Measurements from ENCODE around the gene C16orf78. TPM values are rescaled to one million over a fixed set of nuclear protein-coding genes. Genes with fewer than 3 reads are reported as not detected.

The C16orf78 gene
- polyA plus RNA-seq, 4 donors = not detected

GRCh38 chr16:49419862-49420261, 46.3 kb downstream of the C16orf78 start:
- no peak for DNase-seq (ENCODE audit: low read depth in 4 of 4, low spot score in 3 of 4)

GRCh38 chr16:49422896-49423295, 49.3 kb downstream of the C16orf78 start:
- no peak for DNase-seq (ENCODE audit: low read depth in 4 of 4, low spot score in 3 of 4)

- DNase-seq (ENCODE audit: low read depth in 4 of 4, low spot score in 3 of 4) = no peak
Observed at GRCh38 chr16:49424961-49425360, 51.4 kb downstream of the C16orf78 start.

- DNase-seq (ENCODE audit: low read depth in 4 of 4, low spot score in 3 of 4) = no peak
Observed at GRCh38 chr16:49427771-49428170, 54.2 kb downstream of the C16orf78 start.

- DNase-seq (ENCODE audit: low read depth in 4 of 4, low spot score in 3 of 4) = no peak
Observed at GRCh38 chr16:49428808-49429207, 55.2 kb downstream of the C16orf78 start.

- no peak for DNase-seq (ENCODE audit: low read depth in 4 of 4, low spot score in 3 of 4)
Observed at GRCh38 chr16:49431040-49431439, 57.4 kb downstream of the C16orf78 start.

GRCh38 chr16:49431591-49432290, 58.1 kb downstream of the C16orf78 start:
- no peak for DNase-seq (ENCODE audit: low read depth in 4 of 4, low spot score in 3 of 4)

- DNase-seq (ENCODE audit: low read depth in 4 of 4, low spot score in 3 of 4) = no peak
Observed at GRCh38 chr16:49434733-49435132, 61.1 kb downstream of the C16orf78 start.

GRCh38 chr16:49436181-49436580, 62.6 kb downstream of the C16orf78 start:
- no peak for DNase-seq (ENCODE audit: low read depth in 4 of 4, low spot score in 3 of 4)

GRCh38 chr16:49437344-49437743, 63.7 kb downstream of the C16orf78 start:
- DNase-seq (ENCODE audit: low read depth in 4 of 4, low spot score in 3 of 4) = no peak

GRCh38 chr16:49439050-49439449, 65.4 kb downstream of the C16orf78 start:
- no peak for DNase-seq (ENCODE audit: low read depth in 4 of 4, low spot score in 3 of 4)

- no peak for DNase-seq (ENCODE audit: low read depth in 4 of 4, low spot score in 3 of 4)
Observed at GRCh38 chr16:49439676-49440075, 66.1 kb downstream of the C16orf78 start.

GRCh38 chr16:49440156-49441065, 66.8 kb downstream of the C16orf78 start:
- no peak for DNase-seq (ENCODE audit: low read depth in 4 of 4, low spot score in 3 of 4)

- peak; percentile 37 to 58 (median 41) for DNase-seq (ENCODE audit: low read depth in 4 of 4, low spot score in 3 of 4)
Observed at GRCh38 chr16:49441366-49441780, 67.8 kb downstream of the C16orf78 start.

GRCh38 chr16:49442805-49443204, 69.2 kb downstream of the C16orf78 start:
- no peak for DNase-seq (ENCODE audit: low read depth in 4 of 4, low spot score in 3 of 4)

- no peak for DNase-seq (ENCODE audit: low read depth in 4 of 4, low spot score in 3 of 4)
Observed at GRCh38 chr16:49443576-49443975, 70.0 kb downstream of the C16orf78 start.

- DNase-seq (ENCODE audit: low read depth in 4 of 4, low spot score in 3 of 4) = no peak
Observed at GRCh38 chr16:49446805-49447204, 73.2 kb downstream of the C16orf78 start.

Other genes with a start within 250 kb of the C16orf78 start
- under 1 TPM; 0.34 to 0.36 (median 0.35) TPM for gene CBLN1, start 92.0 kb upstream of the C16orf78 start, polyA plus RNA-seq (ENCODE audit: insufficient read length in 4 of 4)